Activated CD4-positive, alpha-beta T cell treated with anti-CD3 and anti-CD28 coated beads, Interleukin-2, amount 50 U/mL, for 24 hours (primary cell): ENCODE measurements around the gene CCDC92.
"Not testable (repeated sequence)": the region's sequence is repeated elsewhere in the genome, so short reads cannot be mapped to it uniquely, and the experiment has no call there.

Experiments
- DNase-seq, 2 donors: peaks; one replicate each; pipeline ENCODE4 v3.0.0-alpha.2; 2020; ENCODE audit warnings: low read depth in 1 of 2, low spot score in 1 of 2

CCDC92 gene

DNA sequence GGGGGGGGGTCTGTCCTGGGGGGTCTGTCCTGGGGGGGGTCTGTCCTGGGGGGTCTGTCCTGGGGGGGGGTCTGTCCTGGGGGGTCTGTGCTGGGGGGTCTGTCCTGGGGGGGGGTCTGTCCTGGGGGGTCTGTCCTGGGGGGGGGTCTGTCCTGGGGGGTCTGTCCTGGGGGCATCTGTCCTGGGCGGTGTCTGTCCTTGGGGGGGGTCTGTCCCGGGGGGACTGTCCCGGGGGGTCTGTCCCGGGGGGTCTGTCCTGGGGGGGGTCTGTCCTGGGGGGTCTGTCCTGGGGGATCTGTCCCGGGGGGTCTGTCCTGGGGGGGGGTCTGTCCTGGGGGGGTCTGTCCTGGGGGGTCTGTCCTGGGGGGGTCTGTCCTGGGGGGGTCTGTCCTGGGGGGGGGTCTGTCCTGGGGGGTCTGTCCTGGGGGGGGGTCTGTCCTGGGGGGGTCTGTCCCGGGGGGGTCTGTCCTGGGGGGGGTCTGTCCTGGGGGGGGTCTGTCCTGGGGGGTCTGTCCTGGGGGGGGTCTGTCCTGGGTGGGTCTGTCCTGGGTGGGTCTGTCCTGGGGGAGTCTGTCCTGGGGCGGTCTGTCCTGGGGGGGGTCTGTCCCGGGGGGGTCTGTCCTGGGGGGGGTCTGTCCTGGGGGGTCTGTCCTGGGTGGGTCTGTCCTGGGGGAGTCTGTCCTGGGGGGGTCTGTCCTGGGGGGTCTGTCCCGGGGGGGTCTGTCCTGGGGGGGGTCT lies 60.8 kb downstream of the CCDC92 start:
- not testable (repeated sequence) for DNase-seq

DNA sequence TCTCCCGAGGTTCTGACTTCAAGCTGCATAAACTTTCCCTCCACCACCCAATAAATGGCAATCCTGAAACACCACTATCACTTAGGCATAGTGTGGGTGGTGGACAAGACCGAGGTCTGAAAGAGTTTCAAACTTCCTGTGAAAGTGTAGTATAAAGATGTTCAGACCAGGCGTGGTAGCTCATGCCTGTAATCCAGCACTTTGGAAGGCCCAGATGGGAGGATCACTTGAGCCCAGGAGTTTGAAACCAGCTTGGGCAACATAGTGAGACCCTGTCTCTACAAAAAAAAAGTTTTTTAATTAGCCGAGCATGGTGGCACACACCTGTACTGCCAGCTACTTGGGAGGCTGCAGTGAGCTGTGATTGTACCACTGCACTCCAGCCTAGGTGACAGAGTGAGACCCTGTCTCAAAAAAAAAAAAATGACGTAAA lies 61.9 kb downstream of the CCDC92 start:
- no peak for DNase-seq

DNA sequence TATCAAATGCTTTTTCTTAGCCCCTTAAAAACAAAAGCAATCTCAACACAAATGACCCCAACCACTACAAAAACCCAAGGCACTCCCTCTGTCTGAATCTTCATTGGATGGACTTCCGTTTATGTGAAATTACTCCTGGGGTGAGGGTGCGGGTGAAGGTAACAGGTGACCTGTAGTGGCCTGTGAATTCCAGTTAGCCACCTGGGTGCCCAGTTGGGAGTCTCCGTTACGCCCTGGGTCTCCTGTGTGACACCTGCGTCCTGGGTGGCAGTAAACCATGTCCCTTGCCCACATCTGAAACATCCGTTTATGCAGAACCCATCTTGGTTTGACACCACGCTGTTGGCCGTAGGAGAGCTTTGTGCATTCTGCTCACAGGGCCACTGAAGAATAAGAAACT lies 62.6 kb downstream of the CCDC92 start:
- no peak for DNase-seq

DNA sequence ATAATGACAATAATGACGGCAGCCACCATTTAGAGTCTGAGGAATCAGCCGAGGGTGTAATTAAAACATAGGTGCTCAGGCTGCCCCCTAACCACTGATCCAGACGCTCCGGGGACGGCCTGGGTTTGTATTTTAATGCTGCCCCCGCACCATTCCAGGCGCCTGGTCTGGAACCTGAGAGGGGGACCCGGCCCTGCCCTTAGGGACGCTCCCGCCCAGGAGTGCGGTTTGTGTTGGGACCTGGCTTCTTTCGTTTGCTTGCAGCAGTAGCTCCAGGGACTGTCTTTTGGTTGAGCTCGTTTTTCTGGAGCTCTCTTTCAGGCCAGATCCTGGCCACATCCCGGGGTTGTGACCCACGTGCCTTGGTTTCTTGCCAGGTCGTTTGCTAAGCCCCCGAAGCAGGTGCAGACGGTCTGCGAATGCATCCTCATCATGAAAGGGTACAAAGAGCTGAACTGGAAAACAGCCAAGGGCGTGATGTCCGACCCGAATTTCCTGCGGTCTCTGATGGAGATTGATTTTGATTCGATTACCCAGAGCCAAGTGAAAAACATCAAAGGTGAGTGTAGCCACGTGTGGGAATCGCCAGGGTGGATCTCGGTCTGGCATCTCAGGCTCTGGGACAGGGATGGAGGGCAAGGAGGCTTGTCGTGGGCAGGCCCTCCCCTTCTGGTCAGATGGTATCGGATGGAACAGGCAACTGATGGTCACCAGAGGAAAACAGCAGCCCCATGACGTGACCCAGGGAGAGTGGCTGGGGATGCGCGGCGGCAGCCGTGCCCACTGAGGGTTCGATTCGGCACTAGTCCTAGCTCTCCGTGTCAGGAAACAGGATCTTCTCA lies 63.5 kb downstream of the CCDC92 start:
- DNase-seq: no peak

DNA sequence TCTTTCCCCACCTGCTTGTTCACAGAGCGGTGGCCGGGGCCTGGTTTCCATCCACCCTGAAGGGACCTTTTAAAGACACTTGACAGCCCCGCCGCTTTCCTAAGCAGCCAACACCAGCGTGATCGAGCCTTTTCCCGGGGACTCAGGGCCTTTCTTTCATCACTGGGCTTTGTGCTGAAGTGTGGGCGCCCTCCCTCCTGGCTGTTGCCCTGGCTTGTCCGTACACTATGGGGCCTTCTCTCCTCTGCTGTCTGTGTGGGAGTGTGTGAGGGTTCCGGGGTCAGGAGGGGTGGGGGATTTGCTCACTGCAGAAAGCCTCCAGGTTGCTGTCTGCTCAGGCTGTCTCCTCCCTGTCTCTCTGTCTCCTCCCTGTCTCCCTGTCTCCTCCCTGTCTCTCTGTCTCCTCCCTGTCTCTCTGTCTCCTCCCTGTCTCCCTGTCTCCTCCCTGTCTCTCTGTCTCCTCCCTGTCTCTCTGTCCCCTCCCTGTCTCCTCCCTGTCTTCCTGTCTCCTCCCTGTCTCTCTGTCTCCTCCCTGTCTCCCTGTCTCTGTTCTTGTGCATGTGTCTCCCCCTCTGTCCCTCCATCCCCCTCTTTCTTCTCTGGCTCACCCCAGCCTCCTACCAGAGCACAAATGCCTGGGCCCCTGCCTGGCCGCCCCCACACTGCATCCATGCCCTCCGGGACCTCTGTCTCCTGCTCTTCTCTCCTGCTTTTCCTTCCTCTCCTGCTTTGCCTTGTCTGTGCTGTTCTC lies 64.7 kb downstream of the CCDC92 start:
- DNase-seq: no peak

DNA sequence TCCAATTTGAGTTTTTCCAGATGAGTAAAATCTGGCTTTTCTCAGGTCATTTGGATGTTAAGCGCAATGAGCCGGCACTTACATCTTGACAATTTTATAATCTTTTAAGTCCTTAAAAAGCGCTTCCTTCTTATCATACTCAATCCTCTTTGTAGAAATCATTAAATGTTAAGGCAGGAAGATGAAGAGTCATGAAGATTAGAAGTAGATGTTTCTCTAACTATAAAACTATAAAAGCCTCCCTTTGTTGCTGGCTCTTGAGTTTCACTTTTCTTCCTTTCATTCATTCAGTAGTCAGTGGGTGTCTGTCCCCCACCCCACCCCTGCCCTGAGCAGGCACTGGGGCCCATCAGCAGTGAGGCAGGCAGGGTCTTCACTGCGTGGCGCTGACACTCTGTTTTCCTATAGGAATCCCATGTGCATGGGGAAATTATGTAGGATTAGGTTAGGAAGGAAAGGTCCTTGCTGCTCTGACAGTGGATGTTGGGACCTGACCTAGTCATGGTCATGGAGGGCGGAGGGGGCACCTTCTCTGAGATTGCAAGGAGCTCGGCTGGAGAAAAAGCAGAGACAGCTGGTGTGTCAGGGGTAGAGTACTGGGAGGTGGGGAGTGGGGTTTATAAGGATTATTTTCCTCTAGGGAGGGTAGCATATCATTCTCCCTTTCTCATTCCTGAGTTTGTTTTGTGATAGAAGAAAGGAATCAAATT lies 65.8 kb downstream of the CCDC92 start:
- DNase-seq: no peak

DNA sequence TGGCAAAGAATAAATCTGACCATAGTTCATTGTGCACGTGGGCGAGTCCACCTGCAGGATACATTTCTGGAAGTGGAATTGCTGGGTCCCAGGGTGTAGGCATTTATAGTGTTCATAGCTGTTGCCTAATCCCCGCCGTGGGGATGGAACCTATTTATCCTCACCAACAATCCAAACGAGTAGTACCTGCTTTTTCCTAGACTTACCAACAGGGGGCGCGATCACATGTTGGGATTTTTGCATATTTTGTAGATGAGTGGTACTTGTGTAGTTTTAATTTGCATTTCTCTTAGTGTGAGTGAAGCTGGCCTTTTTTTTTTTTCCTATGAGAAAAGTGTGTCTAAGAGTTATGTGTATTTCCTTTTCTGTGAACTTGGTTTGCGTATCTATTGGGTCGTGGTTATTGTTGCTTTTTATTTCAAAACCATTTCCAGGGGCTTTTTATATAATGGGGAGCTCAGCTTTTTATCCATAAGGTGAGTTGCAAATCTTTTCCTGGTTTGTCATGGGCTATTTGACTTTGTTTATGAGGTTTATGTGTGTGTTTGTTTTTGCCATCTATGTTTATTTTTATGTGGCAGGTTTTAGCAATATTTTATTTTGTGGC lies 67.2 kb downstream of the CCDC92 start:
- peak; percentile 32 to 66 for DNase-seq

DNA sequence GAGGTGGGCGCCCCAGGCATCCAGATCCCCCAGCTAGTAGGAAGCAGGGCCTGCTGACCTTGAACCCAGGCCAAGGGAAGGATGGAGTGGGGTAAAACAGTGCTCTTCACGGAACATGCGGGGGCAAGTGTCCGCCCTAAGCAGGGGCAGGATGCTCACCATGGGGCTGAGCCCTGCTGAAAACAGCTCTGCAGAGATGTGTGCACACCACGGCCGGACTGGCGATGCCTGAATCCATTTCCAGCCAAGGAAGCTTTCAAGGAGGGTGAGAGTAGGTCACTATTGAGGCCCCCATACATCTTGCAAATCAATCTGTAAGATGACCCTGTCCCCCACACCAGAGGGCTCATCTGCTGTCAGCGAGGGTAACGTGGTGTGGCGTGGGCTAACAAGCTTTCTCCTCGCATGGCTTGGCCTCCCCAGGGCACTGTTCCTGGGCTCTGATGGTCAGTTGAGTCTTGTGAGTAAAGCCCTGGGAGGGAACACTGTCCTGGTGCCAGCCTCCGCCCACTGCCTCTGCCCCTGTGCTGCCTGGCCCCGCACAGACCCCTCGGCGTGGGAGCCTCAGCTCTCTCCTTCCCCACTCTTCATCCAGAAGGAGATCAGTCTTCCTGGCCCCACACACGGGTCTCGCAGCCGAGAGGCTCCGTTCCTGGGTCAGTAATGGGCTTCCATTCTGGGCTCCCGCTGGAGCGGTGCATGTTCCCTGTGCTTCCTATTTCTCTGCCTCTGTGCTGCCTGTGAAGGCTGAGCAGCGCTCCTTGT lies 69.1 kb downstream of the CCDC92 start:
- DNase-seq: no peak

DNA sequence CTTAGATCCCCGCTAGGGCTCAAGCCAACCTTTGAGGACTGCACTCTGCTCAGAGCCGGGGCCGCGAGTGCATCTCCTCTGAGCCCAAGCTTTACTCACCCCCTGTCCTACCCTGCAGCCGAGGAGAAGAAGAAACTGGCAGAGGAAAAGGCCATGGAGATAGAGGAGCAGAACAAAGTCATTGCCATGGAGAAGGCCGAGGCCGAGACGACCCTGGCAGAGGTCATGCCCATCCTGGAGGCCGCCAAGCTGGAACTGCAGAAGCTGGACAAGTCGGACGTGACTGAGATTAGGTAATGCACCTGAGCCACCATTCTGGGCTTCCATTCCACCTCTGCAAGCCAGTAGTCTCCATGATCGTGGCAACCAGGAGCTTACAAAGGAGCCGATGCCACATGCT lies 69.8 kb downstream of the CCDC92 start:
- no peak for DNase-seq

DNA sequence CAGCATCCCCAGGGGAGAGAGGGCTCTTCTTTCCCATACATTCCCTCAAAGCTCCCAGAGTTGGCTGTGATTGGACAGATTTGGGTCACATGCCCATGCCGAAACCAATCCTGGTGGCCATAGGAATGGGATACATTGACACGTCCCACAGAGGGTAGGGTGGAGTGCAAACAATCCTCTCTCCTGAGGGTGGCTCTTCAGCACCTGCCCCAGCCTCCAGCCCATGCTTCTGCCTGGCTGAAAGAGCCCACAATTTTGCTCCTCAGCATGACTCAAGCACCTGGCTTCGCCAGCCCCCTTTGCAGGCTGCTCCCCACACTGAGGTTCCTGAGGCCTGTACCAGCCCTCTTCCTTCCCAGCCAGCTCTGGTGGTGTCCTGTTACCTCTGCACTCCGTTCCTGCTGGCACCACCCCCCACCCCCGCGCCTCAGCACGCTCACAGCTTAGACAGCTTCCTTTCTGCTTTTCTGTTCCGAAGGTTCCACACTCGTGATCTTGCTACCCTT lies 71.7 kb downstream of the CCDC92 start:
- no peak for DNase-seq

DNA sequence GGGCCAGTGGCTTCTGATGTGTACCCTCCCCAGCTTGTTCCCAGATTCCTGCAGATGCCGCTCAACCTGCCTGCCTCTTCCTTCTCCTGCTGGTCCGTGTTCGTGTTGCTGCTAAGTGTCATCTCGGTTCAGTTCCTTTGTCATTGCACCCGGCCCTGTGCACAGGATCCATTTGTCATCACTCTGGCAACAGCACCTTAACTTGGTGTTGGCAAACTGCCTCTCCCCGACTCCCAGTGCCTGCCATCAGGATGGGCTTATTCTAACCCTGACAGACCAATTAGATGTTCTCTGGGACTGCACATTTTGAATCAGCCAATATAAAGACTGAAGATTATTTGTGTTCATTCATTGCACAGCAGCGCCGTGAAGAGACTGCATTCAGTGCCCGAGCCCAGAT lies 73.3 kb downstream of the CCDC92 start:
- DNase-seq: no peak

DNA sequence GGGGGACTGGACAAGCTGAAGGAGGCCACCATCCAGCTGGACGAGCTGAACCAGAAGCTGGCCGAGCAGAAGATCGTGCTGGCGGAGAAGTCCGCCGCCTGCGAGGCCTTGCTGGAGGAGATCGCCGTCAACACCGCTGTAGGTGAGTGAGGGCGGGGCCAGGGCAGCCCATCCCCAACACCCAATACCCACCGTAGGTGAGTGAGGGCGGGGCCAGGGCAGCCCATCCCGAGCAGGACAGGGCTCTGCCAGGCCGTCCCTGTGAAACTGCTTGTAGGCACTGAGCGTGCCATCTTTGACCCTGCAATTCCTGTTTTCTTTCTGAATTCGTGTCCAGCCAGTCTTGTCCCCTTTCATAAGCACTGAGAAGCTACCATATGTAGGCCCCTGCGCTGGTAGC lies 74.0 kb downstream of the CCDC92 start:
- DNase-seq: no peak

DNA sequence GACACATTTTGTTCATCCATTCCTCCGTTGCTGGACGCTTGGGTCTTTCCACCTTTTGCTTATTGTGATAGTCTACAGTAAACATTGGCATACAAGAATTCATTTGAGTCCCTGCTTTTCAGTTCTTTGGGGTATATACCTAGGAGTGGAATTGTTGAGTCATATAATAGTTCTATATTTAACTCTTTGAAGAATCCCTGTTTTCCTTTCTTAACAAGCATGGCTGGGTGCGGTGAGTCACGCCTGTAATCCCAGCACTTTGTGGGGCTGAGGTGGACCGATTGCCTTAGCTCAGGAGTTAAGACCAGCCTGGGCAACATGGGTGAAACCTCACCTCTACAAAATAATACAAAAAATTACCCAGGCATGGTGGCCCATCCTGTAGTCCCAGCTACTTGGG lies 75.4 kb downstream of the CCDC92 start:
- DNase-seq: no peak

DNA sequence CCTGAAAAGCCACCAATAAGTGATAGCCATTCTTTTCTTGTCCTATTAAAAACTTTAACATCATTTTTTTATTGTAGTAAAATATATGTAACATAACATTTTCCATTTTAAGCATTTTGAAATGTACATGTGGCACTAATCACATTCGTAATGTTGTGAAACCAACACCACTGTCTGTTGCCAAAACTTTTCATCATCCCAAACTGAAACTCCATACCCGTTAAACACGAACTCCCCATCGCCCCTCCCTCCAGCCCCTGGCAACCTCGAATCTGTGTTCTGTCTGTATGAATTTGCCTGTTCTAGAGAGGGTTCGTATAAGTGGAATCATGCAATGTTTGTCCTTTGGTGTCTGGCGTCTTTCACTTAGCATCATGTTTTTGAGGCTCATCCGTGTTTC lies 75.9 kb downstream of the CCDC92 start:
- no peak for DNase-seq

DNA sequence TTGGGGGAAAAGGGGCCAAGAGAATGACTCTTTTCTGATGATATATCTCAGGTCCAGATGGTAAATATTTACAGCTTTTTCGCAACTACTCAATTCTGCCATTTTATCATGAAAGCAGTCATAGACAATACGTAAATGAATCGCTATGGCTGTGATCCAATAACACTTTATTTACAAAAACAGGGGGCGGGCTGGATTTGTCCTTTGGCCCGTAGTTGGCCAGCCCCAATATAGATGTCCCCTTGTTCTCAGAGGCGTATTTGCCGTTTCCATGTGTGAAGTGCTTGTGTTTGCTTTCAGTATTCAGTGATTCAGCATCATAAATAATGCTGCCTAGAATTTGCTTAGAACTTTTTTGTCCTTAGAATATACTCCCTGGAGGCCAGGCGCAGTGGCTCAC lies 77.2 kb downstream of the CCDC92 start:
- DNase-seq: no peak

DNA sequence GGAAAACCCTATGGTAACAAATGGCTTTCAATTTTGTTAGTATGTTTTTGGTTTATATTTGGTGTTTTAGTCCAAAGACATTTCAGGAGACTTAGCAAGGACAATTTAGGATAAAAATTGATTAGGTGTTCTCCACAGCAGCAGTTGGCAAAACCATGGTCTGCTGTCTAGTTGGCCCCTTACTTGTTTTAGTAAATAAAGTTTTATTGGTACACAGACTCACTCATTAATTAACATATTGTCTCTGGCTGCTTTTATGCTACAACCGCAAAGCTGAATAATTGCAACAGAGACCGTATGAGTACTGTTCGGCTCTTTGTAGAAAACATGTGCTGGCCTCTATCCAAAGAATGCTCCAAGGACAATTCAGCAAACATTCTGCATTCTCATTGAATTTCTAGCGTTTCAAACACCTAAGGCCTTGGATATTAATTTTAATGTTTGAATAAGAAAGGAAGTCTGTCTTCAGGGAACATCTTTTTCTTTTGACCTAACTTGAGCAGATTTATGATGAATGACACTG lies 77.7 kb downstream of the CCDC92 start:
- no peak for DNase-seq

DNA sequence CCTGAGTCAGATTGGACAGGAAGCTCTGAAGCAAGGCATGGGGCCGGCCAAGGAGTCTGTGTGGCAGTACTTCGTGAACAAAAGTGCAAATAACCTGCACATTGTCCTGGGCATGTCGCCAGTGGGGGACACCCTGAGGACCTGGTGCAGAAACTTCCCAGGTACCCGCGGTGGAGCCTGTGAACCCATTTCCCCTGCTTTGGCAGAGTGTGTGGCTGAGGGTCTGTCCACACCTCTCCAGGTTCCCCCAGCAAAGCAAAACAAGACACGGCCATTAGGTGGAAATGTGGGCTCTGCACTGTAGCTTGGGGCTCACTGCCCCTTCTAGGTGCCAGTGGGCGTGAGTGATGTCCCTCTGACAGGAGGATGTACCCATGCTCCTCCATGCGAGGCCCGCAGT lies 79.4 kb downstream of the CCDC92 start:
- no peak for DNase-seq

DNA sequence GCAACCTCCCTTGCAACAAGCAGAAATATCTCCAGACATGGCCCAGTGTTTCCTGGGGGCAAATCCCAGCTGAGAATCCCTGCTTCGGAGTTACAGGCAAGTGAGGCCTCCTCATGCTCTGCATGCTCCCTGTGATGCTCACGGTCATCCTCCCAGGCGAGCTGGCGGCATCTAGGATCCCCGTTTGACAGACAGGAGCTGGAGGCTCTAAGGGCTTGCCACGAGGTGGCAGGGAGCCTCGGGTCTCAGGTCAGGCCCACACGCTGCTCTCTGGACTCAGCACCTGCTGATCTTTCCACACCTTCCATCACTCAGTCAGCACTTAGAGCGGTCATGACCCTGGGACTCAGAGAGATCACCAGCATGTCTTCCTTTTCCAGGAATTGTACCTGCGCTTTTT lies 79.8 kb downstream of the CCDC92 start:
- DNase-seq: no peak

DNA sequence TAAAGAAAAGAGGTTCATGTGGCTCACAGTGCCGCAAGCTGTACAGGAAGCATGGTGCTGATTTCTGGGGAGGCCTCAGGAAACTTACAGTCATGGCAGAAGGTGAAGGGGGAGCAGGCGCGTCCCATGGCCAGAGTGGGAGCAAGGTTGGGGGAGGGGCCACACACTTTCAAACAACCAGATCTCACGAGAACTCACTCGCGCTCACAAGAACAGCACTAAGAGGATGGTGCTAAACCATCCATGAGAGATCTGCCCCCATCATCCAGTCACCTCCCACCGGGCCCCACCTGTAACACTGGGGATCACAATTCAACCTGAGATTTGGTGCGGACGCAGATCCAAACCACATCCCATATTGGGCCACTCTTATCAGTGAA lies 80.5 kb downstream of the CCDC92 start:
- no peak for DNase-seq
